ENCODE measurements around the gene SDHB.

GRCh38 chr1:16980473-16981268, 73.2 kb downstream of the SDHB start, which contains the start of gene MFAP2:
- TF ChIP-seq POLR2A (IDR thresholded peaks at IDR 0.05) (peak in 1 of 2 donors; percentile 40), CTCF (IDR thresholded peaks at IDR 0.05) (no peak)

Measured in uterus (tissue), 2 donors.